Measurements from ENCODE around the gene OR52H1. TPM values are rescaled to one million over a fixed set of nuclear protein-coding genes. Genes with fewer than 3 reads are reported as not detected.
A peak's percentile ranks its signal among the peaks of the same experiment; 100 is the strongest.

The OR52H1 gene
- total and polyA plus RNA-seq, 2 of the 8 experiments (the other 6 are each of a cell fraction or from before 2014, with no cell fraction given), result 0.09 TPM; not detected in 1

DNA sequence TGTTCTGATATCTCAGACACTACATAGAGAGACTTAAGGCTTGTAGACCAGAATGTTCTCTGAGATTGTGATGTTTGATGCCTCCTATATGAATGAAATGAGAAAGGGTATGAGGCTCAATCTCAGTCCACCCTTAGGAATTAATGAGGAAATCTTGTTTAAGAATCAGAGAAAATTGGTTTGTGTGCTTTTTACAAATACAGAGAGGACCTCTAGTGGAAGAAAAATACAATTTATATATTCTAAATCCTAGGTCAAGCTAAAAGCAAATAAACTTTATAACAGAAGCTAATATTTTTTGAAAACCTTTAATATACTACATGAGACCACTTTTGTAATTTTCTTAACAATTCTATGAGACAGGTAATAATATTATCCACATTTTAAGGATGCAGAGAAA lies 5.0 kb upstream of the OR52H1 start:
- H2BK15ac ChIP-seq (ENCODE audit: low read length), result no peak overlapping the region
- H3K36me3 ChIP-seq (ENCODE audit: control insufficient read depth in 2 of 4, insufficient read depth in 4 of 4, low read length in 3 of 4), result no peaks in the 10 kb centered on the region
- peaks cover 0 to 6% (median 0%) of the 10 kb centered on the region in 4 experiments; a peak in 2 of 7 replicates for H3K4me1 ChIP-seq (replicated peaks in 1 of 4; ENCODE audit: control insufficient read depth in 3 of 4, insufficient read depth in 4 of 4, low read length in 3 of 4)
- no peak overlapping the region for H3K4me3 ChIP-seq (ENCODE audit: extremely low read depth in 1 of 4, insufficient read depth in 2 of 4, low read depth in 3 of 4, low read length in 4 of 4)
- no peak overlapping the region for H2BK120ac ChIP-seq (replicated peaks; ENCODE audit: low read depth, low read length)
- CTCF ChIA-PET (ENCODE audit: partially characterized antibody), result interaction anchor here (0.7 to 1.0 kb wide), 3 partner anchors 11 to 46 kb away, joined by 3 read pairs; partner anchors contain the start of gene UBQLNL
- no peak overlapping the region for H3K4me2 ChIP-seq (ENCODE audit: insufficient read depth in 1 of 2, low read depth in 2 of 2, low read length in 2 of 2)
- no peaks in the 10 kb centered on the region for H3K79me1 ChIP-seq (ENCODE audit: low read depth, low read length)
- no peaks in the 10 kb centered on the region for H3K9me3 ChIP-seq (ENCODE audit: insufficient read depth in 2 of 2, low read depth in 1 of 2, low read length in 1 of 2)
- H3K27me3 ChIP-seq (replicated peaks in 1 of 4; ENCODE audit: control insufficient read depth in 3 of 4, extremely low read depth in 1 of 4, insufficient read depth in 3 of 4, low read length in 3 of 4), result no peaks in the 10 kb centered on the region
- no peak overlapping the region for H4K91ac ChIP-seq (replicated peaks; ENCODE audit: insufficient read length, low read length)
- H3K56ac ChIP-seq (replicated peaks; ENCODE audit: insufficient read length, low read depth, low read length), result no peak overlapping the region
- H3K79me2 ChIP-seq (ENCODE audit: control insufficient read depth in 1 of 2, insufficient read depth in 2 of 2, low read length in 2 of 2), result no peaks in the 10 kb centered on the region
- no peak overlapping the region for H3K18ac ChIP-seq (ENCODE audit: extremely low read depth, low read length)
- H2BK12ac ChIP-seq (ENCODE audit: low read depth, low read length), result no peak overlapping the region
- no peak overlapping the region for H3K14ac ChIP-seq (ENCODE audit: insufficient read length)
- peak in 1 of 2 experiments; percentile 30; a peak in 2 of 4 replicates for TF ChIP-seq RAD21 (IDR thresholded peaks at IDR 0.05 in 1 of 2, conservative IDR thresholded peaks at IDR 0.05 in 1 of 2; ENCODE audit: low read depth in 2 of 2, low read length in 2 of 2)
- TF ChIP-seq RXRA (IDR thresholded peaks at IDR 0.05; ENCODE audit: insufficient read depth, low read depth, low read length), result no peak
- H3K4ac ChIP-seq (replicated peaks; ENCODE audit: insufficient read length, low read depth, low read length), result no peak overlapping the region
- no peaks in the 10 kb centered on the region for H3K23me2 ChIP-seq (ENCODE audit: low read depth, low read length)
- no peak overlapping the region for H2AK5ac ChIP-seq (ENCODE audit: low read depth, low read length)
- no peak for FAIRE-seq
- POLR2A ChIA-PET (ENCODE audit: partially characterized antibody), result no interaction called here
- no peak overlapping the region for H2BK20ac ChIP-seq (ENCODE audit: low read length)
- no peak overlapping the region for H2BK5ac ChIP-seq (ENCODE audit: low read depth, low read length)
- no peak overlapping the region for H4K5ac ChIP-seq (ENCODE audit: insufficient read length, low read depth, low read length)
- H4K20me1 ChIP-seq (replicated peaks in 1 of 2; ENCODE audit: control insufficient read depth in 1 of 2, insufficient read depth in 2 of 2, low read length in 2 of 2), result no peaks in the 10 kb centered on the region
- H3K9ac ChIP-seq (replicated peaks in 1 of 4; ENCODE audit: extremely low read depth in 1 of 4, low read depth in 3 of 4, low read length in 3 of 4), result peak overlapping the region in 1 of 4 experiments; percentile 49; a peak in 1 of 7 replicates
- H4K8ac ChIP-seq (ENCODE audit: extremely low read depth, insufficient read depth, low read length), result no peak overlapping the region
- DNase-seq (ENCODE audit: low read depth in 1 of 2, low spot score in 2 of 2), result no peak
- 0 out of 2 replicates have a peak overlapping the region, but pooled peaks have one; percentile 50 for H2AFZ ChIP-seq (ENCODE audit: low read length)
- H3K23ac ChIP-seq (ENCODE audit: insufficient read length), result no peak overlapping the region
- no peak overlapping the region for H3K27ac ChIP-seq (ENCODE audit: low read depth, low read length)

All from H1 (cell line).